Measurements from ENCODE around the gene SHLD1.

SHLD1 gene

GRCh38 chr20:5859608-5860007 is 109.4 kb downstream of the SHLD1 start:
- DNase-seq = no peak

GRCh38 chr20:5862703-5863039 is 112.5 kb downstream of the SHLD1 start:
- peak in 1 of 2 experiments; percentile 71 for DNase-seq

GRCh38 chr20:5863040-5863833 is 113.0 kb downstream of the SHLD1 start:
- peak; percentile 86 to 98 for DNase-seq

- DNase-seq = peak; percentile 92 to 99
Measured at GRCh38 chr20:5864428-5864827, 114.2 kb downstream of the SHLD1 start.

GRCh38 chr20:5864873-5865587 is 114.8 kb downstream of the SHLD1 start:
- DNase-seq = no peak

GRCh38 chr20:5865604-5866003 is 115.4 kb downstream of the SHLD1 start:
- no peak for DNase-seq

- peak in 1 of 2 experiments; percentile 38 for DNase-seq
Measured at GRCh38 chr20:5870568-5870981, 120.4 kb downstream of the SHLD1 start.

- peak in 1 of 2 experiments; percentile 20 for DNase-seq
Measured at GRCh38 chr20:5871459-5872410, 121.5 kb downstream of the SHLD1 start.

- DNase-seq = no peak
Measured at GRCh38 chr20:5877128-5877527, 126.9 kb downstream of the SHLD1 start.

- DNase-seq = no peak
Measured at GRCh38 chr20:5880326-5880725, 130.1 kb downstream of the SHLD1 start.

- DNase-seq = no peak
Measured at GRCh38 chr20:5881703-5882102, 131.5 kb downstream of the SHLD1 start.

- no peak for DNase-seq
Measured at GRCh38 chr20:5882166-5882565, 132.0 kb downstream of the SHLD1 start.

GRCh38 chr20:5884465-5885335 is 134.5 kb downstream of the SHLD1 start:
- DNase-seq = no peak

- DNase-seq = no peak
Measured at GRCh38 chr20:5885866-5886265, 135.7 kb downstream of the SHLD1 start.

- DNase-seq = no peak
Measured at GRCh38 chr20:5886788-5887187, 136.6 kb downstream of the SHLD1 start.

- no peak for DNase-seq
Measured at GRCh38 chr20:5887386-5887785, 137.2 kb downstream of the SHLD1 start.

GRCh38 chr20:5888041-5888440 is 137.8 kb downstream of the SHLD1 start:
- DNase-seq = no peak

GRCh38 chr20:5890773-5891441 is 140.7 kb downstream of the SHLD1 start:
- DNase-seq = no peak

GRCh38 chr20:5893052-5893451 is 142.9 kb downstream of the SHLD1 start:
- DNase-seq = no peak

- no peak for DNase-seq
Measured at GRCh38 chr20:5893621-5894020, 143.4 kb downstream of the SHLD1 start.

- no peak for DNase-seq
Measured at GRCh38 chr20:5895626-5896025, 145.4 kb downstream of the SHLD1 start.

GRCh38 chr20:5899444-5899843 is 149.2 kb downstream of the SHLD1 start:
- no peak for DNase-seq

Measured in cerebellar nuclear complex (tissue), 1 donor.